ENCODE results near the gene LPA.

Gene LPA

DNA sequence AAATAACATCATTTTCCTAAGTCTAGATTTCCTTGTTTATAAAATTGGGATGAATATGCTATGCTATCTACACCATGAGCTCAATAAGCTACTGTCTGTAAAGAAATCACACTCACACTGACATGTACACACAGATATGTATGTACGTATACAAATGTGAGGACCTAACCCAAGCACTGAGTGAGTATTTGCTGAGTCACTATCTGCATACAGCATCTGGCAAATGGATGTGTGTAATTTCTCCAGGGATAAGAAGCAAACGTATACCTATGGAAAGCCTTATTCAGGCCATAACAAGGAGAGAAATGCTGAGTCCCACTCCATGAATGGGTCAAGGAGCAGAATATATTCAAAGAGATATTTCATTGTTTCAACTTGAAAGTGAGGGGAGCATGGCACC lies 153.9 kb downstream of the LPA start:
- no peak for ATAC-seq
- TF ChIP-seq ZNF70 (CRISPR knock-in tag; IDR thresholded peaks at IDR 0.05) (no peak), CREB5 (CRISPR knock-in tag; IDR thresholded peaks at IDR 0.05; ENCODE audit: low read depth) (no peak), OSR1 (CRISPR knock-in tag; IDR thresholded peaks at IDR 0.05) (no peak), CSDC2 (CRISPR knock-in tag; IDR thresholded peaks at IDR 0.05) (no peak), TOX (CRISPR knock-in tag; IDR thresholded peaks at IDR 0.05; ENCODE audit: borderline replicate concordance) (no peak), ISL1 (CRISPR knock-in tag; IDR thresholded peaks at IDR 0.05) (no peak), ZFP30 (CRISPR knock-in tag; IDR thresholded peaks at IDR 0.05) (no peak), PPARA (CRISPR knock-in tag; IDR thresholded peaks at IDR 0.05; ENCODE audit: borderline replicate concordance) (no peak)

GRCh38 chr6:160509610-160510009 lies 154.5 kb downstream of the LPA start:
- no peak for ATAC-seq
- TF ChIP-seq ZFP3 (CRISPR knock-in tag; IDR thresholded peaks at IDR 0.05) = no peak
- TF ChIP-seq GLIS3 (CRISPR knock-in tag; IDR thresholded peaks at IDR 0.05) = no peak
- TF ChIP-seq RARB (CRISPR knock-in tag; IDR thresholded peaks at IDR 0.05) = no peak
- TF ChIP-seq ZNF70 (CRISPR knock-in tag; IDR thresholded peaks at IDR 0.05) = no peak

- no peak for TF ChIP-seq SNAI2 (CRISPR knock-in tag; IDR thresholded peaks at IDR 0.05)
- no peak for TF ChIP-seq ZNF565 (CRISPR knock-in tag; conservative IDR thresholded peaks at IDR 0.05; ENCODE audit: low read depth)
- TF ChIP-seq ZFP3 (CRISPR knock-in tag; IDR thresholded peaks at IDR 0.05) = no peak
- no peak for TF ChIP-seq ESRRG (CRISPR knock-in tag; IDR thresholded peaks at IDR 0.05)
- no peak for TF ChIP-seq PPARA (CRISPR knock-in tag; IDR thresholded peaks at IDR 0.05; ENCODE audit: borderline replicate concordance)
- TF ChIP-seq CSDC2 (CRISPR knock-in tag; IDR thresholded peaks at IDR 0.05) = no peak
- TF ChIP-seq ISL1 (CRISPR knock-in tag; IDR thresholded peaks at IDR 0.05) = no peak
- TF ChIP-seq, protein P1, sequence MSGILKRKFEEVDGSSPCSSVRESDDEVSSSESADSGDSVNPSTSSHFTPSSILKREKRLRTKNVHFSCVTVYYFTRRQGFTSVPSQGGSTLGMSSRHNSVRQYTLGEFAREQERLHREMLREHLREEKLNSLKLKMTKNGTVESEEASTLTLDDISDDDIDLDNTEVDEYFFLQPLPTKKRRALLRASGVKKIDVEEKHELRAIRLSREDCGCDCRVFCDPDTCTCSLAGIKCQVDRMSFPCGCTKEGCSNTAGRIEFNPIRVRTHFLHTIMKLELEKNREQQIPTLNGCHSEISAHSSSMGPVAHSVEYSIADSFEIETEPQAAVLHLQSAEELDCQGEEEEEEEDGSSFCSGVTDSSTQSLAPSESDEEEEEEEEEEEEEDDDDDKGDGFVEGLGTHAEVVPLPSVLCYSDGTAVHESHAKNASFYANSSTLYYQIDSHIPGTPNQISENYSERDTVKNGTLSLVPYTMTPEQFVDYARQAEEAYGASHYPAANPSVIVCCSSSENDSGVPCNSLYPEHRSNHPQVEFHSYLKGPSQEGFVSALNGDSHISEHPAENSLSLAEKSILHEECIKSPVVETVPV (CRISPR knock-in tag; IDR thresholded peaks at IDR 0.05) = no peak
- TF ChIP-seq TOX (CRISPR knock-in tag; IDR thresholded peaks at IDR 0.05; ENCODE audit: borderline replicate concordance) = no peak
- no peak for TF ChIP-seq OSR1 (CRISPR knock-in tag; IDR thresholded peaks at IDR 0.05)
- TF ChIP-seq POU6F1 (CRISPR knock-in tag; IDR thresholded peaks at IDR 0.05; ENCODE audit: borderline replicate concordance, low read depth) = no peak
- no peak for TF ChIP-seq PATZ1 (CRISPR knock-in tag; IDR thresholded peaks at IDR 0.05; ENCODE audit: borderline replicate concordance)
- TF ChIP-seq ZC3H10 (CRISPR knock-in tag; IDR thresholded peaks at IDR 0.05) = no peak
- no peak for TF ChIP-seq TCF4 (CRISPR knock-in tag; IDR thresholded peaks at IDR 0.05; ENCODE audit: borderline replicate concordance)
- ATAC-seq = no peak
These were observed 155.5 kb downstream of the LPA start for GRCh38 chr6:160508599-160508998.

GRCh38 chr6:160507420-160507819 lies 156.7 kb downstream of the LPA start:
- TF ChIP-seq ZNF8 (CRISPR knock-in tag; IDR thresholded peaks at IDR 0.05) (no peak), CREB5 (CRISPR knock-in tag; IDR thresholded peaks at IDR 0.05; ENCODE audit: low read depth) (no peak), CSDC2 (CRISPR knock-in tag; IDR thresholded peaks at IDR 0.05) (no peak), ZNF565 (CRISPR knock-in tag; conservative IDR thresholded peaks at IDR 0.05; ENCODE audit: low read depth) (no peak), ISL1 (CRISPR knock-in tag; IDR thresholded peaks at IDR 0.05) (no peak), ZFP30 (CRISPR knock-in tag; IDR thresholded peaks at IDR 0.05) (no peak), TOX (CRISPR knock-in tag; IDR thresholded peaks at IDR 0.05; ENCODE audit: borderline replicate concordance) (no peak), TSHZ2 (CRISPR knock-in tag; IDR thresholded peaks at IDR 0.05) (no peak), ZFP3 (CRISPR knock-in tag; IDR thresholded peaks at IDR 0.05) (no peak), ZNF70 (CRISPR knock-in tag; IDR thresholded peaks at IDR 0.05) (no peak), RARB (CRISPR knock-in tag; IDR thresholded peaks at IDR 0.05) (no peak)
- ATAC-seq = no peak
